Measurements from ENCODE around the gene MAP3K3.

DNA sequence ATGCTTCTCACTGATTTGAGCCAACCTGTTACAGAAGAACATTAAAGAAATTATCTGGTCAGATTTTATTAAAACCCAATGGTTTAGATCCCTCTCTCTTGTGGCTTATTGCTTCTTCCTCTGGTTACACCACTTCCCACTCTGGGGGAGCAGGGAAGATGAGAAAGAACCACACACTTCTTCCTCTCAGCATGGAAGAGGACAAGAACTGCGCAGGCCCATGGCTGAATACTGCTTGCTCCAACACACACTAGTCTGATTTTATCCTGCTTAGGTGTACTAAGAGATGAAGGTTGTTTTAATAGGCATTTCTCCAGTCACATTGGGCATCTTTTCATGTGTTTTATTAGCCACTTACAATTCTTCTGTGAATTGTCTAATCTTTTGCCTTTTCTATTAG lies 27.6 kb downstream of the MAP3K3 start:
- TF ChIP-seq CTCF (IDR thresholded peaks at IDR 0.05) (no peak), POLR2A (IDR thresholded peaks at IDR 0.05) (no peak)
